ENCODE results near the gene FLT1. TPM values are rescaled to one million over a fixed set of nuclear protein-coding genes. Genes with fewer than 3 reads are reported as not detected.

Gene FLT1
- total RNA-seq, 1 experiment from 2014 or later, result not detected

DNA sequence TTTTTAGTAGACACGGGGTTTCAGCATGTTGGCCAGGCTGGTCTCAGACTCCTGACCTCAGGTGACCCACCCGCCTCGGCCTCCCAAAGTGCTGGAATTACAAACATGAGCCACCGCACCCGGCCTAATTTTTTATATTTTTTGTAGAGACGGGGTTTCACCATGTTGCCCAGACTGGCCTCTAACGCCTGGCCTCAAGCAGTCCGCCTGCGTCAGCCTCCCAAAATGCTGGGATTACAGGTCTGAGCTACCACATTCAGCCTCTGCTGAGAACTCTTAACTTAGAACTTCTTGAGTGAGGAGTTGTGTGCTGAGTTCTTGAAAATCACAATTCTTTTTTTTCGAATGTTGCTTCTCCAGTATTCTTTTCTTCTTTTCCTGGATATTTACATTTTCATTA, 244.4 kb downstream of the FLT1 start:
- no peak for DNase-seq (ENCODE audit: low read depth)

Other genes starting within 250 kb of the FLT1 start
- gene POMP, start 164.0 kb upstream of the FLT1 start, total RNA-seq (2014; rRNA removed), result 87.3 and 127 TPM in 2 replicates
- gene SLC46A3, start 223.8 kb upstream of the FLT1 start, total RNA-seq (2014; rRNA removed), result 7.9 and 8.9 TPM in 2 replicates